SK-N-SH treated with all-trans-retinoic acid at 6 μM for 48 hours (cell line): Measurements from ENCODE around the gene EAF1.

ENCODE experiments used
- ATAC-seq: fragments of 200-7000 bp; cut with Tn5 transposase; 3 replicates; pipeline ENCODE4 v1.9.1; 2020; ENCODE audit warnings: mild to moderate bottlenecking, moderate library complexity
- BACH2 ChIP-seq: fragments of 250-450 bp; sonication (Bioruptor Pico); IDR thresholded peaks from 2 replicates; pipeline ENCODE4 v1.9.0; 2021; ENCODE audit warnings: mild to moderate bottlenecking, borderline replicate concordance
- CREB5 ChIP-seq: fragments of 250-450 bp; sonication (Bioruptor Pico); IDR thresholded peaks from 2 replicates; pipeline ENCODE4 v1.5.1; 2020; ENCODE audit warnings: low read depth, mild to moderate bottlenecking, moderate library complexity
- CSRNP3 ChIP-seq: fragments of 250-450 bp; sonication (Bioruptor Pico); IDR thresholded peaks from 2 replicates; pipeline ENCODE4 v1.5.1; 2021; ENCODE audit warnings: mild to moderate bottlenecking, moderate library complexity
- ESRRG ChIP-seq: fragments of 250-450 bp; sonication (Bioruptor Pico); IDR thresholded peaks from 2 replicates; pipeline ENCODE4 v1.6.1; 2021; ENCODE audit warnings: mild to moderate bottlenecking
- GLIS3 ChIP-seq: fragments of 250-450 bp; sonication (Bioruptor Pico); IDR thresholded peaks from 2 replicates; pipeline ENCODE4 v1.5.0; 2020; ENCODE audit warnings: mild to moderate bottlenecking, moderate library complexity
- ISL1 ChIP-seq: fragments of 250-450 bp; sonication (Bioruptor Pico); IDR thresholded peaks from 2 replicates; pipeline ENCODE4 v2.1.2; 2022; ENCODE audit warnings: mild to moderate bottlenecking, moderate library complexity
- PPARA ChIP-seq: fragments of 250-450 bp; sonication (Bioruptor Pico); IDR thresholded peaks from 2 replicates; pipeline ENCODE4 v1.5.0; 2020; ENCODE audit warnings: mild to moderate bottlenecking, borderline replicate concordance
- RARB ChIP-seq: fragments of 250-450 bp; sonication (Bioruptor Pico); IDR thresholded peaks from 2 replicates; pipeline ENCODE4 v1.8.0; 2021; ENCODE audit warnings: mild to moderate bottlenecking, moderate library complexity
- SNAI2 ChIP-seq: fragments of 250-450 bp; sonication (Bioruptor Pico); IDR thresholded peaks from 2 replicates; pipeline ENCODE4 v1.5.0; 2020; ENCODE audit warnings: mild to moderate bottlenecking, moderate library complexity
- TCF4 ChIP-seq: fragments of 250-450 bp; sonication (Bioruptor Pico); IDR thresholded peaks from 2 replicates; pipeline ENCODE4 v1.8.0; 2021; ENCODE audit warnings: mild to moderate bottlenecking, moderate library complexity, borderline replicate concordance
- ZC3H10 ChIP-seq: fragments of 250-450 bp; sonication (Bioruptor Pico); IDR thresholded peaks from 2 replicates; pipeline ENCODE4 v1.5.1; 2021; ENCODE audit warnings: mild to moderate bottlenecking, moderate library complexity
- ZFP3 ChIP-seq: fragments of 250-450 bp; sonication (Bioruptor Pico); IDR thresholded peaks from 2 replicates; pipeline ENCODE4 v1.5.0; 2020; ENCODE audit warnings: mild to moderate bottlenecking, moderate library complexity
- ZFP30 ChIP-seq: fragments of 450-650 bp; formaldehyde crosslinking; IDR thresholded peaks from 2 replicates; pipeline ENCODE4 v1.5.0; 2022; ENCODE audit warnings: mild to moderate bottlenecking, moderate library complexity
- ZNF565 ChIP-seq: fragments of 450-650 bp; formaldehyde crosslinking; conservative IDR thresholded peaks from 2 replicates; pipeline ENCODE4 v1.5.0; 2020; ENCODE audit warnings: low read depth, mild to moderate bottlenecking, moderate library complexity
- ZNF8 ChIP-seq: fragments of 450-650 bp; formaldehyde crosslinking; IDR thresholded peaks from 2 replicates; pipeline ENCODE4 v1.5.0; 2020; ENCODE audit warnings: mild to moderate bottlenecking, moderate library complexity
- TF ChIP-seq, protein P1 (sequence below): fragments of 250-450 bp; sonication (Bioruptor Pico); IDR thresholded peaks from 2 replicates; pipeline ENCODE4 v1.8.0; 2020; ENCODE audit warnings: mild to moderate bottlenecking, moderate library complexity, borderline replicate concordance
- TF ChIP-seq, protein P2 (sequence below): fragments of 250-450 bp; sonication (Bioruptor Pico); IDR thresholded peaks from 2 replicates; pipeline ENCODE4 v1.5.0; 2020; ENCODE audit warnings: mild to moderate bottlenecking, moderate library complexity
- TF ChIP-seq, protein P3 (sequence below): fragments of 250-450 bp; sonication (Bioruptor Pico); IDR thresholded peaks from 2 replicates; pipeline ENCODE4 v1.8.0; 2021; ENCODE audit warnings: low read depth, mild to moderate bottlenecking, moderate library complexity, borderline replicate concordance

EAF1 gene

GRCh38 chr3:15438983-15439382 lies 11.6 kb downstream of the EAF1 start:
- no peak for TF ChIP-seq GLIS3 (CRISPR knock-in tag)
- no peak for TF ChIP-seq ESRRG
- no peak for TF ChIP-seq ZFP30 (CRISPR knock-in tag)
- no peak for TF ChIP-seq RARB (CRISPR knock-in tag)
- no peak for TF ChIP-seq SNAI2 (CRISPR knock-in tag)
- TF ChIP-seq, protein P1, sequence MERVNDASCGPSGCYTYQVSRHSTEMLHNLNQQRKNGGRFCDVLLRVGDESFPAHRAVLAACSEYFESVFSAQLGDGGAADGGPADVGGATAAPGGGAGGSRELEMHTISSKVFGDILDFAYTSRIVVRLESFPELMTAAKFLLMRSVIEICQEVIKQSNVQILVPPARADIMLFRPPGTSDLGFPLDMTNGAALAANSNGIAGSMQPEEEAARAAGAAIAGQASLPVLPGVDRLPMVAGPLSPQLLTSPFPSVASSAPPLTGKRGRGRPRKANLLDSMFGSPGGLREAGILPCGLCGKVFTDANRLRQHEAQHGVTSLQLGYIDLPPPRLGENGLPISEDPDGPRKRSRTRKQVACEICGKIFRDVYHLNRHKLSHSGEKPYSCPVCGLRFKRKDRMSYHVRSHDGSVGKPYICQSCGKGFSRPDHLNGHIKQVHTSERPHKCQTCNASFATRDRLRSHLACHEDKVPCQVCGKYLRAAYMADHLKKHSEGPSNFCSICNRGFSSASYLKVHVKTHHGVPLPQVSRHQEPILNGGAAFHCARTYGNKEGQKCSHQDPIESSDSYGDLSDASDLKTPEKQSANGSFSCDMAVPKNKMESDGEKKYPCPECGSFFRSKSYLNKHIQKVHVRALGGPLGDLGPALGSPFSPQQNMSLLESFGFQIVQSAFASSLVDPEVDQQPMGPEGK (CRISPR knock-in tag): no peak
- ATAC-seq: no peak

GRCh38 chr3:15439476-15439875 lies 12.1 kb downstream of the EAF1 start:
- TF ChIP-seq TCF4 (no peak), ISL1 (CRISPR knock-in tag) (no peak), ZNF8 (no peak), BACH2 (CRISPR knock-in tag) (no peak), ZFP30 (CRISPR knock-in tag) (no peak), PPARA (no peak), CSRNP3 (CRISPR knock-in tag) (no peak)
- TF ChIP-seq, protein P2, sequence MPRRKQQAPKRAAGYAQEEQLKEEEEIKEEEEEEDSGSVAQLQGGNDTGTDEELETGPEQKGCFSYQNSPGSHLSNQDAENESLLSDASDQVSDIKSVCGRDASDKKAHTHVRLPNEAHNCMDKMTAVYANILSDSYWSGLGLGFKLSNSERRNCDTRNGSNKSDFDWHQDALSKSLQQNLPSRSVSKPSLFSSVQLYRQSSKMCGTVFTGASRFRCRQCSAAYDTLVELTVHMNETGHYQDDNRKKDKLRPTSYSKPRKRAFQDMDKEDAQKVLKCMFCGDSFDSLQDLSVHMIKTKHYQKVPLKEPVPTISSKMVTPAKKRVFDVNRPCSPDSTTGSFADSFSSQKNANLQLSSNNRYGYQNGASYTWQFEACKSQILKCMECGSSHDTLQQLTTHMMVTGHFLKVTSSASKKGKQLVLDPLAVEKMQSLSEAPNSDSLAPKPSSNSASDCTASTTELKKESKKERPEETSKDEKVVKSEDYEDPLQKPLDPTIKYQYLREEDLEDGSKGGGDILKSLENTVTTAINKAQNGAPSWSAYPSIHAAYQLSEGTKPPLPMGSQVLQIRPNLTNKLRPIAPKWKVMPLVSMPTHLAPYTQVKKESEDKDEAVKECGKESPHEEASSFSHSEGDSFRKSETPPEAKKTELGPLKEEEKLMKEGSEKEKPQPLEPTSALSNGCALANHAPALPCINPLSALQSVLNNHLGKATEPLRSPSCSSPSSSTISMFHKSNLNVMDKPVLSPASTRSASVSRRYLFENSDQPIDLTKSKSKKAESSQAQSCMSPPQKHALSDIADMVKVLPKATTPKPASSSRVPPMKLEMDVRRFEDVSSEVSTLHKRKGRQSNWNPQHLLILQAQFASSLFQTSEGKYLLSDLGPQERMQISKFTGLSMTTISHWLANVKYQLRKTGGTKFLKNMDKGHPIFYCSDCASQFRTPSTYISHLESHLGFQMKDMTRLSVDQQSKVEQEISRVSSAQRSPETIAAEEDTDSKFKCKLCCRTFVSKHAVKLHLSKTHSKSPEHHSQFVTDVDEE (CRISPR knock-in tag): no peak
- no peak for ATAC-seq

GRCh38 chr3:15440891-15441290 lies 13.5 kb downstream of the EAF1 start:
- TF ChIP-seq ISL1 (CRISPR knock-in tag): no peak
- no peak for TF ChIP-seq ZFP30 (CRISPR knock-in tag)
- no peak for TF ChIP-seq ESRRG
- TF ChIP-seq GLIS3 (CRISPR knock-in tag): no peak
- no peak for TF ChIP-seq ZNF565
- TF ChIP-seq ZC3H10 (CRISPR knock-in tag): no peak
- TF ChIP-seq SNAI2 (CRISPR knock-in tag): no peak
- no peak for TF ChIP-seq ZFP3
- no peak for TF ChIP-seq CREB5 (CRISPR knock-in tag)
- TF ChIP-seq, protein P3, sequence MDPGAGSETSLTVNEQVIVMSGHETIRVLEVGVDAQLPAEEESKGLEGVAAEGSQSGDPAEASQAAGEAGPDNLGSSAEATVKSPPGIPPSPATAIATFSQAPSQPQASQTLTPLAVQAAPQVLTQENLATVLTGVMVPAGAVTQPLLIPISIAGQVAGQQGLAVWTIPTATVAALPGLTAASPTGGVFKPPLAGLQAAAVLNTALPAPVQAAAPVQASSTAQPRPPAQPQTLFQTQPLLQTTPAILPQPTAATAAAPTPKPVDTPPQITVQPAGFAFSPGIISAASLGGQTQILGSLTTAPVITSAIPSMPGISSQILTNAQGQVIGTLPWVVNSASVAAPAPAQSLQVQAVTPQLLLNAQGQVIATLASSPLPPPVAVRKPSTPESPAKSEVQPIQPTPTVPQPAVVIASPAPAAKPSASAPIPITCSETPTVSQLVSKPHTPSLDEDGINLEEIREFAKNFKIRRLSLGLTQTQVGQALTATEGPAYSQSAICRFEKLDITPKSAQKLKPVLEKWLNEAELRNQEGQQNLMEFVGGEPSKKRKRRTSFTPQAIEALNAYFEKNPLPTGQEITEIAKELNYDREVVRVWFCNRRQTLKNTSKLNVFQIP: no peak
- TF ChIP-seq, protein P1 (CRISPR knock-in tag): no peak
- TF ChIP-seq BACH2 (CRISPR knock-in tag): no peak
- no peak for TF ChIP-seq CSRNP3 (CRISPR knock-in tag)
- ATAC-seq: no peak
